CD4-positive, alpha-beta T cell treated with Interleukin-21 for 1 hour (primary cell): ENCODE measurements around the gene SLC15A4.

Experiments used
- DNase-seq: peaks from one replicate; pipeline ENCODE4 v3.0.0-alpha.2; 2020

SLC15A4 gene

GRCh38 chr12:128745772-128746689 lies 77.7 kb downstream of the SLC15A4 start:
- DNase-seq: peak; percentile 25

GRCh38 chr12:128743916-128744315 lies 79.8 kb downstream of the SLC15A4 start:
- peak; percentile 11 for DNase-seq
